Stimulated activated memory B cell treated with anti-CD40 and anti-IgM and Interleukin-4, amounts not matched to agents 10 μg/mL and 1 μg/mL and 100 μg/mL, for 72 hours (primary cell): Measurements from ENCODE around the gene ETV3L.
A peak's percentile ranks its signal among the peaks of the same experiment; 100 is the strongest.
"Not testable (repeated sequence)": the region's sequence is repeated elsewhere in the genome, so short reads cannot be mapped to it uniquely, and the experiment has no call there.

ENCODE experiments used
- ATAC-seq: fragments of 150-1000 bp; cut with Tn5 transposase; 2 replicates; pipeline ENCODE4 v1.10.0; 2021
- H3K27ac Mint-ChIP-seq: one replicate; pipeline ENCODE4 v1.8.0; 2022; ENCODE audit warnings: mild to moderate bottlenecking, mixed read lengths
- H3K27me3 Mint-ChIP-seq: one replicate; pipeline ENCODE4 v1.8.0; 2022; ENCODE audit warnings: mixed read lengths
- H3K36me3 Mint-ChIP-seq: one replicate; pipeline ENCODE4 v1.8.0; 2022; ENCODE audit warnings: mixed read lengths
- H3K4me1 Mint-ChIP-seq: one replicate; pipeline ENCODE4 v1.8.0; 2022; ENCODE audit warnings: mixed read lengths
- H3K4me3 Mint-ChIP-seq: one replicate; pipeline ENCODE4 v1.8.0; 2022; ENCODE audit warnings: mild to moderate bottlenecking, moderate library complexity, mixed read lengths
- H3K9me3 Mint-ChIP-seq: one replicate; pipeline ENCODE4 v1.8.0; 2022; ENCODE audit warnings: mixed read lengths

The ETV3L gene

GRCh38 chr1:157085421-157085820 is 14.2 kb downstream of the ETV3L start:
- H3K27me3 Mint-ChIP-seq = peaks cover 20% of the 10 kb centered on the region
- no peaks in the 10 kb centered on the region for H3K36me3 Mint-ChIP-seq

GRCh38 chr1:157084720-157085119 is 14.9 kb downstream of the ETV3L start:
- no peaks in the 10 kb centered on the region for H3K4me1 Mint-ChIP-seq
- no peak overlapping the region for H3K27ac Mint-ChIP-seq
- no peaks in the 10 kb centered on the region for H3K9me3 Mint-ChIP-seq
- ATAC-seq = no peak
- H3K36me3 Mint-ChIP-seq = no peaks in the 10 kb centered on the region
- peaks cover 13% of the 10 kb centered on the region for H3K27me3 Mint-ChIP-seq
- no peak overlapping the region for H3K4me3 Mint-ChIP-seq

More at GRCh38 chr1:157085421-157085820, 14.2 kb downstream of the ETV3L start:
- Mint-ChIP-seq H3K4me3 (no peak overlapping the region), H3K27ac (no peak overlapping the region), H3K9me3 (no peaks in the 10 kb centered on the region), H3K4me1 (no peaks in the 10 kb centered on the region)
- no peak for ATAC-seq

GRCh38 chr1:157081707-157082106 is 17.9 kb downstream of the ETV3L start:
- Mint-ChIP-seq H3K4me1 (no peaks in the 10 kb centered on the region), H3K9me3 (no peaks in the 10 kb centered on the region), H3K27ac (no peak overlapping the region), H3K4me3 (no peak overlapping the region), H3K27me3 (peaks cover 21% of the 10 kb centered on the region), H3K36me3 (no peaks in the 10 kb centered on the region)
- ATAC-seq = no peak

- Mint-ChIP-seq H3K4me1 (no peaks in the 10 kb centered on the region), H3K27ac (no peak overlapping the region), H3K4me3 (no peak overlapping the region), H3K9me3 (no peaks in the 10 kb centered on the region), H3K27me3 (peaks cover 21% of the 10 kb centered on the region), H3K36me3 (no peaks in the 10 kb centered on the region)
- ATAC-seq = no peak
Measured at GRCh38 chr1:157080714-157081113, 18.9 kb downstream of the ETV3L start.

- no peak overlapping the region for H3K27ac Mint-ChIP-seq
- H3K4me3 Mint-ChIP-seq = no peak overlapping the region
- H3K9me3 Mint-ChIP-seq = no peaks in the 10 kb centered on the region
- no peak for ATAC-seq
- H3K27me3 Mint-ChIP-seq = peaks cover 32% of the 10 kb centered on the region
- H3K4me1 Mint-ChIP-seq = peaks cover 9% of the 10 kb centered on the region
- H3K36me3 Mint-ChIP-seq = no peaks in the 10 kb centered on the region
Measured at GRCh38 chr1:157077394-157077793, 22.2 kb downstream of the ETV3L start.

- H3K36me3 Mint-ChIP-seq = no peaks in the 10 kb centered on the region
- peaks cover 9% of the 10 kb centered on the region for H3K4me1 Mint-ChIP-seq
- peaks cover 28% of the 10 kb centered on the region for H3K27me3 Mint-ChIP-seq
- no peak overlapping the region for H3K27ac Mint-ChIP-seq
- no peak overlapping the region for H3K4me3 Mint-ChIP-seq
- no peak for ATAC-seq
- H3K9me3 Mint-ChIP-seq = no peaks in the 10 kb centered on the region
Measured at GRCh38 chr1:157073944-157074685, 25.5 kb downstream of the ETV3L start.

GRCh38 chr1:157069601-157070000 is 30.0 kb downstream of the ETV3L start:
- no peaks in the 10 kb centered on the region for H3K9me3 Mint-ChIP-seq
- peaks cover 8% of the 10 kb centered on the region for H3K4me1 Mint-ChIP-seq
- peaks cover 52% of the 10 kb centered on the region for H3K27me3 Mint-ChIP-seq
- no peaks in the 10 kb centered on the region for H3K36me3 Mint-ChIP-seq
- no peak overlapping the region for H3K4me3 Mint-ChIP-seq
- ATAC-seq = no peak
- no peak overlapping the region for H3K27ac Mint-ChIP-seq

GRCh38 chr1:157059241-157059640 is 40.4 kb downstream of the ETV3L start:
- not testable (repeated sequence) for H3K27ac Mint-ChIP-seq, H3K4me1 Mint-ChIP-seq, H3K4me3 Mint-ChIP-seq, ATAC-seq, H3K36me3 Mint-ChIP-seq, H3K9me3 Mint-ChIP-seq
- peaks cover 56% of the 10 kb centered on the region for H3K27me3 Mint-ChIP-seq

GRCh38 chr1:157056269-157056668 is 43.3 kb downstream of the ETV3L start:
- no peak overlapping the region for H3K27ac Mint-ChIP-seq
- no peaks in the 10 kb centered on the region for H3K4me1 Mint-ChIP-seq
- peaks cover 61% of the 10 kb centered on the region for H3K27me3 Mint-ChIP-seq
- H3K4me3 Mint-ChIP-seq = no peak overlapping the region
- H3K36me3 Mint-ChIP-seq = no peaks in the 10 kb centered on the region
- H3K9me3 Mint-ChIP-seq = peaks cover 9% of the 10 kb centered on the region
- no peak for ATAC-seq

GRCh38 chr1:157055729-157056128 is 43.9 kb downstream of the ETV3L start:
- H3K9me3 Mint-ChIP-seq, H3K4me1 Mint-ChIP-seq, H3K27ac Mint-ChIP-seq, ATAC-seq, H3K4me3 Mint-ChIP-seq, H3K36me3 Mint-ChIP-seq: not testable (repeated sequence)
- H3K27me3 Mint-ChIP-seq = peaks cover 61% of the 10 kb centered on the region

- Mint-ChIP-seq H3K27me3 (peaks cover 73% of the 10 kb centered on the region), H3K27ac (no peak overlapping the region), H3K9me3 (peaks cover 7% of the 10 kb centered on the region)
Measured at GRCh38 chr1:157050836-157051235, 48.8 kb downstream of the ETV3L start.

GRCh38 chr1:157047062-157047410 is 52.6 kb downstream of the ETV3L start:
- H3K9me3 Mint-ChIP-seq = peaks cover 7% of the 10 kb centered on the region
- peaks cover 15% of the 10 kb centered on the region for H3K4me1 Mint-ChIP-seq
- H3K4me3 Mint-ChIP-seq = no peak overlapping the region
- H3K27me3 Mint-ChIP-seq = peaks cover 86% of the 10 kb centered on the region
- H3K36me3 Mint-ChIP-seq = no peaks in the 10 kb centered on the region
- no peak overlapping the region for H3K27ac Mint-ChIP-seq
- no peak for ATAC-seq

More at GRCh38 chr1:157050836-157051235, 48.8 kb downstream of the ETV3L start:
- H3K36me3 Mint-ChIP-seq = no peaks in the 10 kb centered on the region
- no peak for ATAC-seq
- H3K4me3 Mint-ChIP-seq = no peak overlapping the region
- H3K4me1 Mint-ChIP-seq = peaks cover 7% of the 10 kb centered on the region

- peaks cover 15% of the 10 kb centered on the region for H3K4me1 Mint-ChIP-seq
- no peaks in the 10 kb centered on the region for H3K9me3 Mint-ChIP-seq
- H3K27ac Mint-ChIP-seq = peak within 1 kb of the TSS; percentile 76
- H3K4me3 Mint-ChIP-seq = peak within 1 kb of the TSS; percentile 99
- H3K27me3 Mint-ChIP-seq = peaks cover 81% of the 10 kb centered on the region
- ATAC-seq = peak; percentile 74
- no peaks in the 10 kb centered on the region for H3K36me3 Mint-ChIP-seq
Measured at GRCh38 chr1:157045250-157046218, 54.1 kb downstream of the ETV3L start, which contains the start of gene ARHGEF11. ARHGEF11 (minus strand) TSS chr1:157045742; CDS start chr1:157044330, 1,412 bp downstream.

- peaks cover 70% of the 10 kb centered on the region for H3K27me3 Mint-ChIP-seq
- ATAC-seq = no peak
- no peak overlapping the region for H3K4me3 Mint-ChIP-seq
- no peak overlapping the region for H3K27ac Mint-ChIP-seq
- H3K36me3 Mint-ChIP-seq = no peaks in the 10 kb centered on the region
- H3K9me3 Mint-ChIP-seq = no peaks in the 10 kb centered on the region
- H3K4me1 Mint-ChIP-seq = peaks cover 15% of the 10 kb centered on the region
Measured at GRCh38 chr1:157044326-157044725, 55.3 kb downstream of the ETV3L start.

GRCh38 chr1:157043685-157044084 is 55.9 kb downstream of the ETV3L start:
- peaks cover 71% of the 10 kb centered on the region for H3K27me3 Mint-ChIP-seq
- H3K9me3 Mint-ChIP-seq = no peaks in the 10 kb centered on the region
- H3K27ac Mint-ChIP-seq = no peak overlapping the region
- peaks cover 15% of the 10 kb centered on the region for H3K4me1 Mint-ChIP-seq
- no peaks in the 10 kb centered on the region for H3K36me3 Mint-ChIP-seq
- H3K4me3 Mint-ChIP-seq = no peak overlapping the region
- no peak for ATAC-seq
